DMS114 treated with DMSO at 0.1 percent for 48 hours (cell line): ENCODE data around the gene ZC3H8.
"Not testable (repeated sequence)": the region's sequence is repeated elsewhere in the genome, so short reads cannot be mapped to it uniquely, and the experiment has no call there.

Experiments used
- DNase-seq: peaks from one replicate; lab custom pipeline; 2025; ENCODE audit not compliant: unreplicated experiment; lab: John Stamatoyannopoulos, UW

The ZC3H8 gene

GRCh38 chr2:112259509-112260294 is 4.9 kb upstream of the ZC3H8 start:
- peak; percentile 49 for DNase-seq

DNA sequence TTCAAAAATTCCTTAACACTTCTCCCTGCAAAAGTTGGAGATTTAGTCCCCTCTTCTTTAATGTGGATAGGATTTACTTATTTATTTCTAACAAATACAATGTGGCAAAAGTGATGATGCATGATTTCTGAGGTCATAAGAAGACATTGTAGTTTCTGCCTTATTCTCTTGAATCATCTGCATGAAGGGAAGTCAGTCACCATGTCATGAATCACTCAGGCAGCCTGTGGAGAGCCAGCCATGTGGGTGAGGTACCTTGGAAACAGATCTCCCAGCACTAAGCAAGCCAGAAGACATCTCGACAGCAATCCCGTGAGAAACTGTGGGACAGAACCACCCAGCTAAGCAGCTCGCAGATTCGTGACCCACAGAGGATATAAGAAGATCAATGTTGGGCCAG is 2.7 kb upstream of the ZC3H8 start:
- no peak for DNase-seq

- no peak for DNase-seq
Measured at GRCh38 chr2:112256654-112257053, 1.8 kb upstream of the ZC3H8 start.

DNA sequence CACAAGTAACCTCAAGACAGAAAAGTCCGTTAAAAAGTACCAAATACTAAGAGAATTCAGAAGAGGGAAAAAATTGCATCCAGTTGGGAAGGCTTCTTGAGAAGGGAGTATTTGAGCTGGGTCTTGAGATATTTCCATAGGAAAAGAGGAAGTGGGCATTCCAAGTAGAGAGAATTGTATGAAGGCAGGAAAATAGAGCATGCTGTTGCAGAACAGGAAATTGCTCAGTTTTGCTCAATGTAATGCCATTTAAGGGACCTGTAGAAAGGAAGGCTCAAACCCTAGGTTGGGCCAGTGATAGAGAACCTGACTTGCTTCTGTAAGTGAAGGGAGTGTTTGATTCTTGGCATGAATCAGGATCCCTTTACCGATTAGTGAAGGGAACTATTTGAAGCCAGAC is 1.0 kb upstream of the ZC3H8 start:
- DNase-seq = no peak

GRCh38 chr2:112253261-112253815 is 1.5 kb downstream of the ZC3H8 start:
- no peak for DNase-seq

DNA sequence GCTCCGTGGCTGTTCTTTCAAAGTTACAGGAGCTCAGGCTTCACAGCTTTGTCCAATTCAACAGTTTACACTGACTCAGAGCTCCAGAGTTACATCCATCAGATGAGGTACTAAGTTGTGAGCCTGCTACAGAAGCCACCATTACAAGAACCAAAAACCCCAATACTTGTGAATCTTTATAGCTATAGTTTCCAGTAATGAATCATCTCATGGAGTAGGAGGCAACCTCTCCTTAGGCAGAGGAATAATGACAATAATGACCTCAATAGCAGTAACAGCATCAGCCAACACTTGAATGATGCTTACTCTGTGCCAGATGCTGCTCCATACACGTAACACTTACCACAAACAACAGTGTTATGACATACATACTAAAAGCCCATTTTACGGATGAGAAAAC is 3.6 kb downstream of the ZC3H8 start:
- no peak for DNase-seq

GRCh38 chr2:112244854-112245253 is 10.0 kb downstream of the ZC3H8 start:
- no peak for DNase-seq

- DNase-seq = no peak
Measured at GRCh38 chr2:112243233-112243632, 11.6 kb downstream of the ZC3H8 start.

GRCh38 chr2:112242384-112242783 is 12.5 kb downstream of the ZC3H8 start:
- no peak for DNase-seq

- DNase-seq = no peak
Measured at GRCh38 chr2:112239862-112240261, 15.0 kb downstream of the ZC3H8 start.

DNA sequence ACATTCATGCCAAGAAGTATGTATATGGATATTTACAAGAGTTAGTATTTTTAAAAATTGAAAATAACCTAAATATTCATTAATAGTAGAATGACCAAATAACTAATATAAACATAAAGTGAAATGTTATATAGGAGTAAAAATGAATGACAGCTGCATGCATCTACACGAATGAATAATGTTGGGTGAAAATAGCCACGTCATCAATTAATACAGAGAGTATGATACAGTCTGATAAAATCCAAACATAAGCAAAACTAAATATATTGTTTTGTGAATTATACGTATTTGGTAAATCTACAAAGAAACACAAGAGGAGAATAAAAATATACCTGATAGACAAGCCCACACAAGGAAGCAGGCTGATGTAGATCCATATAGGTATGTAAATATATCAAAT is 24.5 kb downstream of the ZC3H8 start:
- DNase-seq = no peak

DNA sequence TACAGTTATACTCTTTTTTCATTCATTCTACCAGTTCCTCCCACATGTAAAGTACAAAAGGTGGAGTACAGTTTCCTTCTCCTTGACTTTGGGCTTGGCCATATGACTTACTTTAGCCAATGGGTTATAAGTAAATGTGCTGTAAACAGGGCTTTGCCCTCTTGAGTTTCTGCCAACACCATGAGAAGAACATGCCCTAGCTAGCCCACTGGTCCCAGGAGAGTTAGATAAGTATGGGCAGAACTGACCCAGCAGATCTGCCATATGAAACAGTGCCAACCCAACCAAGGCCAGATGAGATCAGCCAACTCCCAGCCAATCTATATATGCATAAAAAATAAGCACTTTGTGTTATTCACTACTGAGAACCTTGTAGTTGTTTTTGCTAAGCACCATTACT is 25.5 kb downstream of the ZC3H8 start:
- DNase-seq = no peak

GRCh38 chr2:112220831-112221230 is 34.0 kb downstream of the ZC3H8 start:
- DNase-seq = no peak

- DNase-seq = no peak
Measured at GRCh38 chr2:112220186-112220585, 34.7 kb downstream of the ZC3H8 start.

DNA sequence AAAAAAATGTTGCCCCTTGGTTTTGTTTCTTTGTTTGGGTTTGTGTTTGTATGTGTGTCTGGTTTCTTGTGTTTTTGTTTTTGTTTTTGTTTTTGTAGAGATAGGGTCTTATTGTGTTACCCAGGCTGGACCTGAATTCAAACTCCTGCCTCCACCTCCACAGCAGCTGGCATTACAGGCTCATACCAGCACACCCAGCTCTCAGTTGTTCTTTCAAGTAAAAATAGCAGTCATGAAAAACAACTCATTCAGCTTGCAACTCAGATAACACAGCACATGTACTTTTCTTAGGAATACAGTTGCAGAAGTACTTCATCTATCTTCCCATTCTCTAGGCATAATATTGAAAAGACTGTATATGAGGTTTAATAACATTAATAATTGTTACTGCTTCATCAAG is 37.0 kb downstream of the ZC3H8 start:
- no peak for DNase-seq

GRCh38 chr2:112216167-112216566 is 38.7 kb downstream of the ZC3H8 start:
- DNase-seq = peak; percentile 4

DNA sequence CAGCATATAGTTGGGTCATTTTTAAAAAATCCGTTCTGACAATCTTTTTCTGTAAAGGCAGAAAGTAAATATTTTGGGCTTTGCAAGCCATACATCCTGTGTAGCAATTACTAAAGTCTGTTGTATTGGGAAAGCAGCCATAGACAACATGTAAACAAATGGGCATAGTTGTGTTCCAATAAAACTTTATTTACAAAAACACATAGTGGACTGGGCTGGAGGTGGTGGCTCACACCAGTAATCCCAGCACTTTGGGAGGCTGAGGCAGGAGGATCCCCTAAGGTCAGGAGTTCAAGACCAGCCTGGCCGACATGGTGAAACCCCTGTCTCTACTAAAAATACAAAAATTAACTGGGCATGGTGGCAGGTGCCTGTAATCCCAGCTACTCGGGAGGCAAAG is 46.9 kb downstream of the ZC3H8 start:
- DNase-seq = not testable (repeated sequence)

DNA sequence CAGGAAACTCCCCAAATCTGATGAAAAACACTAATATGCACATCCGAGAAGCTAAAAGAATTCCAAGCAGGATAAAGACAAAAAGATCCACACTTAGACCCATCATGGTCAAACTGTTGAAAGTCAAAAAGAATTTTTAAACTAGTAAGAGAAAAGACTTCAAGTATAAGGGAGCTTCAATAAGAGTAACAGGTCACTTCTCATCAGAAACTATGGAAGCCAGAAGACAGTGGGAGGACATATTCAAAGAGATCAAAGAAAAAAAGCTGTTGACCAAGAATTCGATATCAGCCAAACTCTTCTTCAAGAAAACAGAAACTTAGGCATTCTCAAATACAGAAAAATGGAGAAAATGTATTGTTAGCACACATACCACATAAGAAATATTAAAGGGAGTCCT is 50.4 kb downstream of the ZC3H8 start:
- DNase-seq = peak; percentile 4

GRCh38 chr2:112201696-112202430 is 53.0 kb downstream of the ZC3H8 start:
- DNase-seq = no peak

DNA sequence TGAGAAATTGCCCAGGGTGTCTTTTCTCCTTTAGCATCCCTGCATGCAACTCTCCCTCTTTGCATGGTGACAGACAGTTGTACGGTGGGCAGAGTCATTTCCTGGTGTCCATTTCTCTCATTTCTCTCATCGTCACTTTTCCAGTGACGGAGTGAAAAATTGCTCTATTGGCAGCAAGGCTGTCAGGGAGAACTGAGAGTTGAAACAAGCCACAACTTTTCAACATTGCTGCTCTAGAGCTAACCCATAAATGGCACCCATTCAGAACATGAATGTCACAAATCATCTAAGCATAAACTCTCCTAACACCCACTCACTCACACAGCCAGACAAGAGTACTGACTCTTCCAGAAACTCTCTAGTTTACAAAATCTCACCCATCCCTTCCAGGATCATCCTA is 55.7 kb downstream of the ZC3H8 start:
- no peak for DNase-seq

- no peak for DNase-seq
Measured at GRCh38 chr2:112198780-112199179, 56.1 kb downstream of the ZC3H8 start.

GRCh38 chr2:112197868-112198267 is 57.0 kb downstream of the ZC3H8 start:
- DNase-seq = no peak
